Measurements from ENCODE around the gene CNBD2.

DNA sequence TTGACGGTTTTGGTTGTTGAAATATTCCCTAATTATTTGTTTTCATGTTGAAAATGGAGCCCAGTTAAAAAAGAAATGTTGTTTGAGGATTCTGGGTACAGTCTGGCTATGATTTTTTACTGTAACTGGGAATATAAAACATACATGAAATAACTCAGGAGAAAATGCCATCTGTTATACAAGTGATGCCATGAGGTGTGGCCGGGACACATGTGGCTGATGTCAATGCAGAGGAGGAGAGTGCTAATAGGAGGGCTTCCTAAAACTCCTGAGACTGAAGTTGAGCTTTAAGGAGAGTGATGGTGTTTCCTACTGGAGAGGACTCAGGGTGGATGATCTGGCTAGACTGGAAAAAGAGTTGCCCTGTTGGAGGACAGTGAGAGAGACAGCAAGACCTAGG is 26.8 kb upstream of the CNBD2 start:
- TF ChIP-seq, protein P1, sequence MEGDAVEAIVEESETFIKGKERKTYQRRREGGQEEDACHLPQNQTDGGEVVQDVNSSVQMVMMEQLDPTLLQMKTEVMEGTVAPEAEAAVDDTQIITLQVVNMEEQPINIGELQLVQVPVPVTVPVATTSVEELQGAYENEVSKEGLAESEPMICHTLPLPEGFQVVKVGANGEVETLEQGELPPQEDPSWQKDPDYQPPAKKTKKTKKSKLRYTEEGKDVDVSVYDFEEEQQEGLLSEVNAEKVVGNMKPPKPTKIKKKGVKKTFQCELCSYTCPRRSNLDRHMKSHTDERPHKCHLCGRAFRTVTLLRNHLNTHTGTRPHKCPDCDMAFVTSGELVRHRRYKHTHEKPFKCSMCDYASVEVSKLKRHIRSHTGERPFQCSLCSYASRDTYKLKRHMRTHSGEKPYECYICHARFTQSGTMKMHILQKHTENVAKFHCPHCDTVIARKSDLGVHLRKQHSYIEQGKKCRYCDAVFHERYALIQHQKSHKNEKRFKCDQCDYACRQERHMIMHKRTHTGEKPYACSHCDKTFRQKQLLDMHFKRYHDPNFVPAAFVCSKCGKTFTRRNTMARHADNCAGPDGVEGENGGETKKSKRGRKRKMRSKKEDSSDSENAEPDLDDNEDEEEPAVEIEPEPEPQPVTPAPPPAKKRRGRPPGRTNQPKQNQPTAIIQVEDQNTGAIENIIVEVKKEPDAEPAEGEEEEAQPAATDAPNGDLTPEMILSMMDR (IDR thresholded peaks at IDR 0.05) = no peak
- no peak for TF ChIP-seq POLR2A (IDR thresholded peaks at IDR 0.05)

All from sigmoid colon (tissue), 3 donors.